ENCODE data around the gene SUN1.
A peak's percentile ranks its signal among the peaks of the same experiment; 100 is the strongest.

The SUN1 gene

DNA sequence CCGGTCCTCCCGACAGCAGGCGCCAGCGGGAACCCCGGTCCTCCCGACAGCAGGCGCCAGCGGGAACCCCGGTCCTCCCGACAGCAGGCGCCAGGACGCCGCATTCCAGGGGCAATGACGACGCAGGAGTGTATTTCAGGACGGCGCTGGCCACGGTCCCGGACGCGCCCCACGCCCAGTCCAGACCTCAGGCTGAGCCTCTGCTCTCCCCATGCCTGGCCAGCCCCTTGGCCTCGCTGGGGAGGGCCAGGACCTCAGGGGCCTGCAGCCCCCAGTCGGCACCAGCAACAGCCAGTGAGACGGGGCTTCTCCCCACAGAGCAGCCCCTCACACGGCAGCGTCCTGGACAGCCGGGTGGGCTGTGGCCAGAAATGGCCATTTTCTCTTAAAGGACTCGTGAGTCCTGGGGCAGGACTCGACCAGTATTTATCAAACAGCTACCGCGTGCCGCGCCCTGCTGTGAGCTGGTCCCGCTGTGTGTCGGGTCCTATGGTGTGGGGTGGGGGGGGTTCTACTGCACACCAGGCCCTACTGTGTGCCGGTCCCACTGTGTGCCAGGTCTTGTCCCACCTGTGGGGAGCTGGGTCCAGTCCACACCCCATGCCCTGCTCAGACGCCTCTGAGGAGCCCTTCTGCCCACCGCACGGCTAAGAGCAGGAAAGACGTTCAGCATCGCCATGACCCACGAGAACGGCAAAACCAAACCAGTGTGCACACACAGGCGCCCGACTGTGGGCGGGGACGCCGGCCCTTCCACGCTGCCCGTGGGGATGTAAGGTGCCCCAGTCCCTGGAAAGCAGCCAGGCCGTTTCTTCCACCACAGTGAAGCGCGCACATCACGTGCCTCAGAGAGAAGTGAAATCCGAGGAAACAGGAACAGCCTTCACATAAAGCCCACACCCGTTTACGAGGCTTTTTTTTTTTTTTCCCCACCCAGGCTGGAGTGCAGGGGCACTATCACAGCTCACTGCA is 77.4 kb downstream of the SUN1 start:
- DNase-seq = peak; percentile 46

DNA sequence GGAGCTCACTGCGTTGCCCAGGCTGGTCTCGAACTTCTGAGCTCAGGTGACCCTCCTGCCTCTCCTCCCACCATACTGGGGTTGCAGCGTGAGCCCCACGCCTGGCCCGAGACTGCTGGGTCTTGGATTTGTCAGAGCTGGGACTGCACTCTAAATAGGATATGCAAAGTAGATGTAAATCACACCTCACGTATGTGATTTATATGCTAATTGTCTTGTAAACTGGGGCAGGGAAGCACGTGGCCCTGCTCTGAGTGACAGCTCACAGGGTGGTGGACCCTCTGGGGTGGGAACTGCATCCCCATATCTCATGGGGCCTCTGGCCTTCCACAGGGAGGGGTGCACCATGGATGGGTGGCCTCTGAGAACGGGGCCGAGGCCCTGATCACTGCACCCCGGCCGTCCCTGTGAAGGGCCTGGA is 78.2 kb downstream of the SUN1 start:
- no peak for DNase-seq

DNA sequence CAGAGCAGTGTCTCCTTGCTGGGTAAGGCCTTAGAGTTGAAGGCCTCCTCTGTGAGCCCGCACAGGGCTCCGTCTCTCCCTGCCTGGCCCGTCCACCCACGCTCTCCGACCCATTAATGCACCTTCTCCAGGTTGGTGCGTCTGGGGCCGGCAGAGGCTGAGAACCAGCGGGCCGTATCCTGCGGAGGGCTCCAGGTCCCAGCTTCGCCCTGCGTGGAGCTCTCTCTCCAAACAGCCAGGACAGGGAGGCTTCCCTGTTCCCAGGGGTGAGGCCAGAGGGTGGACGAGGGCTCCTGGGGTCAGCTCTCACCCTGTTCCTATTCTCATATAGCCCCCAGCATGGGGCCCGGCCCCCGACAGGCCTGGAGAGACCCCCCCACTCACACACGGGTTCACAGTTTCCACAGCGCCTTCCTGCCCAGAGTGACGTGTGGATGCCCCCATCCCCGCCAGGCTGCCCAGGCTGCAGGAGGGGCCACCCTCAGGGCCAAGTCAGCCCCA is 78.7 kb downstream of the SUN1 start:
- no peak for DNase-seq

DNA sequence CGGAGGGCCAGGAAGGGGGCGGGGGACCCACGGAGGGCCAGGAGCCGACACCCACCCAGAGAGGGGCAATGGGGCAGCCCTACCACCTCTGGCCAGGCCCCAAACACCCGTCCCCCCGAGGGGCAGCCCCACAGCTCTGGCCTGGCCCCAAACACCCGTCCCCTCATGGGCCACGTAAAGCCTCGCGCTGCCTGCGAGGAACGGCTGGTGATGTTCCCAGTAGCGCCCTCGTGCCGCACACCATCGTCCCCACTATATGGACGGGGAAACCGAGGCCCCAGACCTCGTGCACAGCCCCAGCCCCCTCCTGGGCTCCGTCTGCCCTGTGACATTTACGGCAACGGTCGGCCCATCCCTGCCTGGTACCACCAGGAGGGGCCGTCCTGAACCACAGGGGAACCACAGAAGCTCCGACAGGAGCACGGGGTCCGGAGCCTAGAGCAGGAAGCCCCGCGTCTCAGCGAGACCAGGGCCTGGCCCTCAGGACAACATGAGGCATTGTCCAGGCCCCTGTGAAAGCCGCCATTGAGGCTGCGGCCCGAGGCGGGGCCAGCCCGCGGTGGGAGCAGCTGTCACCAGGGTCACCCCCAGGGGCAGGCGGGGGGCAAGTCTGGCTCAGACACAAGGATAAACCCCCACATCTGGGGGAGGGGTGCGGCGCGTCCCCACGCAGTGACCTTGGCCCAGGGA is 79.7 kb downstream of the SUN1 start:
- DNase-seq = no peak

DNA sequence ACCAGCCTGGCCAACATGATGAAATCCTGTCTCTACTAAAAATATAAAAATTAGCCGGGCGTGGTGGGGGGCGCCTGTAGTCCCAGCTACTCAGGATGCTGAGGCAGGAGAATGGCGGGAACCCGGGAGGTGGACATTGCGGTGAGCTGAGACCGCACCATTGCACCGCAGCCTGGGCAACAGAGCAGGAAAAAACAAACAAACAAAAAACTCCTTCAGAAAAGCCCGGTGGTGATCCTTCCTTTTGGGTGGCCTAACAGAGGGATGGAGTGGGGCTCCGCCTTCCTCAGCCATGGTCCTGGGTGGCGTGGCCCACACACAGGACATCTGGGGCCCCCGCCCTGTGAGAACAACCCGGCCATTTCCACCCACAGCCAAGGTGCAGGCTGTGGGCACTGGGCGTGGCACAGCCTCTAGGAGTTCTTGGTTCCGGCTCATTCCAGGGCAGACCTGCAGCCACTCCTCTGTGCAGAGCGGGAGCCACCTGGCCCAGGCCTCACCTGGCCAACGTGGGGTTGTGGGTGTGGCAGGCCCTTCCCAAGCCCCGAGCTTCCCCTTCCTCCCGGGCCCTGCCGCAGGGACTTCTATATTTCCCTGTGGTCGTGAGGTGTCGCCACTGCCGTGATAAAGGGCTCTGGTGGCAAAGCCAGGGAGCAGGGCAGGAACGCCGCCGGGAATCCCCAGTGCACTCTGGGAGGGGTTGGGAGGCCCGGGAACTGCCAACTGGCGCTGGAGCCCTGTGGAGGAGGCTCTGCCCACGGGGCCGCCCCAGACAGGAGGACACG is 81.7 kb downstream of the SUN1 start:
- no peak for DNase-seq

DNA sequence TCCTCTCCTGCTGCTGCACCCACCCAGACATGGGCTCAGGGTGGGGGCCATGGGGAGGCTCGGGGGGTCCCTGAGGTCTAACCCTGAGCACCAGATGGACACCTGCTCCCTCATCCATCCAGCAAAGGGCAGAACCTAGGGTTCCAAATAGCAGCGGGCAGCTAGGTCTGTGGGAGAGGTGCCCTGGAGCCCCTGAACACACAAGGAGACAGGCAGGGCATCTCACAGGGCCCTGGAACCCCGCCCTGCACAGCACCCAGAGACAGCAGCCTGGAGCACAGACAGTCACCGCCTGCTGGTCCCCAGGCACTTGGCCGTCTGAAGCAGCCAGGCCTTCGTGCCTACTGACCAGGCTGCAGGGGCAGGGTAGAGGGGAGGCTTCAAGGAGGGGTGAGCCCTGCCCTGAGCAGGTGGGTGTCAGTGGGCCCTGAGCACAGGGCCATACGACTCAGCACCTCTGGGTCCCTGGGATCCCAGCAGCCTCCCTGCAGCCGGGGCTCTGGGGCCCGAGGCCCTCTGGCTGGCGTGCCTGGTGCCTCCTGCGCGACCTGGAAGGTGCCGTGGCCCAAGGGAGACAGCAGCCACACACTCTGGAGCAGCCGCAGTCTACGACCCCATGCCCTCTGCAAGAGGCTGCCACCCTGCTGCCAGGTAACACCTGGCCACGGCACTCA is 82.4 kb downstream of the SUN1 start:
- DNase-seq = no peak

DNA sequence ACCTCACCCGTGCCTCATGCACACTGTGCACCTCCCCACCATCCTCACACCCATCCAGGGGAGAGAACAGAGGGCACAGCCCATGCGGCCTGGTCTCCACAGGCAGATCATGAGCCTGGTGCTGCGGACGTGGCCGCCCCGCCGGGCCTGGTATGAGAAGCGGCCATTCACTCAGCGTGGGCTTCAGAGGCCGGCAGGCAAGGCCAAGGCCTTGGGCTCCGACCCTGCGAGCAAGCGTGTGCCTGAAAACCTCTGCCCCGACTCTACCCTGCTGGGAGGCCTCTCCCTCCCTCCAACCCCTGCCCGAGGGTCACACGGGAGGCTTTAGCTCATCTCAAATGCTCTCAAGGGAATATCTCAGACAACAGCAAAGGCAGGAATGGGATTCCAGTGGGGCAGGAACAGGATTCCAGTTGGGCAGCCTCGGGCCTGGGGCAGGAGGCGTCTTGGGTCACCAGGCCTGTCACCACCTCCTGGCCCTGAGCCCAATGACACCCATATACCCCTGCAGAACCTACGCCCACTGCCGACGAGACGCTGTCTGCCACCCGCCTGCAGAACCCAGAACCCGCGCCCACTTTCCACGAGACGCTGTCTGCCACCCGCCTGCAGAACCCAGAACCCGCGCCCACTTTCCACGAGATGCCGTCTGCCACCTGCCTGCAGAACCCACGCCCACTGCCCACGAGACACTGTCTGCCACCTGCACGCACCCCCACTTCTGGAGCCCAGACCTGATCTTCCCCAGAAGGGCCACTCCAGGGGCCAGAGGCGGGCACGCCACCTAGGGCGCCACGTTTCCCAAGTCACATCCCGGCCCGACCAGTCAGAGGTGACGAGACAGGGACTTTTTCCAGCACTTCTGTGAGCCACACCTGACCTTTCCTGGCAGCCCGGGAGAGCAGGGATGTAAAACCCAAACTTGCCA is 83.3 kb downstream of the SUN1 start:
- DNase-seq = no peak

DNA sequence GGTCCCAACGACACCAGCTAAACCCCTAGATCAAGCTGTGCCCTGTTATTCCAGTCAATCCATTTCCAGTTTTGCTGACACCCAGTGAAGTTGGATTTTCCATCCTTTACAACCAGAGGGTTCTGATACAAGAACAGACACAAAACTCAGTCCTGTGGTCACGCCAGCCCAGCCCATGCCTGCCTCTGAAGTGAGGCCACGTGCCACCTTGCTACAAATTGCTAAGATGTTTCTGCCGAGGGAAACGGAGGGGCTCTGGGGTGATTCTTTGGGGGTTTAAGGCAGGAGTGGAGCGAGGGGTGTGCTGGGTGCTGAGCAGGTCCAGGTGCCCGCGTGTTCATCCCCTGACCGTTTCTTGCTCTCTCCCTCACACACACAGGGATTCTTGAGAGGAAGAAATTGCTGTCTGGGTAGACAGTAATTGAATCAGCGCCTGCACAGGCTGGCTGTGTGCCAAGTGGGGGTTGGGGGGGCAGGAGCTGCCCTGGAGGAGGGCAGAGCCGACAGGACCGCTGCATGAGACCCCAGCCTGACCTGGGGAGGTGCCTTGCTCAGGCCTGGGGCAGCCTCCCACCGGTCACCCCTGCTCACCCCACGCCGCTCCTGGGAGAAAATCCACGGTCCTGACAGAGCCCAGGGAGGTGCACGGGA is 84.1 kb downstream of the SUN1 start:
- DNase-seq = no peak

DNA sequence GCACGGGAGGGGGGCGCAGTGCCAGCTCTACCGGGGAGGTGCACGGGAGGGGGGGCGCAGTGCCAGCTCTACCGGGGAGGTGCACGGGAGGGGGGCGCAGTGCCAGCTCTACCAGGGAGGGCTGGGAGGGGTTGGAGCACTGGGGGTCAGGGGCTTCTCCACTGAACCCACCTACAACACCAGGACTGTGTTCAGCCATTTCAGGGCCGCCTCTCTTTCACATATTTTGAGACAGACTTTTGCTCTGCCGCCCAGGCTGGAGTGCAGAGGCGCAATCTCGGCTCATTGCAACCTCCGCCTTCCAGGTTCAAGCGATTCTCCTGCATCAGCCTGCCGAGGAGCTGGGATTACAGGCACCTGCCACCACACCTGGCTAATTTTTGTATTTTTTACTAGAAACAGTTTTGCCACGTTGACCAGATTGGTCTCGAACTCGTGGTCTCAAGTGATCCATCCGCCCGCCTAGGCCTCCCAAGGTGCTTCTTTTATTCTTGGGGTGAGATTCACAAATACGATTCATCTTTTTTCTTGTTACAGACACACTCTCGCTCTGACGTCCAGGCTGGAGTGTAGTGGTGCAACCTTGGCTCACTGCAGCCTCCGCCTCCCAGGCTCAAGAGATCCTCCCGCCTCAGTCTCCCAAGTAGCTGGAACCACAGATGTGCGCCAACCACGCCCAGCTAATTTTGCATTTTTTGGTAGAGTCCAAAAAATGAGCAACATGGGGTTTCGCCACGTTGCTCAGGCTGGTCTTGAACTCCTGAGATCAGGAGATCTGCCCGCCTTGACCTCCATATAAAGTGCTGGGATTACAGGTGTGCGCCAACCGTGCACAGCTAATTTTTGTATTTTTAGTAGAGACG is 85.2 kb downstream of the SUN1 start:
- no peak for DNase-seq

DNA sequence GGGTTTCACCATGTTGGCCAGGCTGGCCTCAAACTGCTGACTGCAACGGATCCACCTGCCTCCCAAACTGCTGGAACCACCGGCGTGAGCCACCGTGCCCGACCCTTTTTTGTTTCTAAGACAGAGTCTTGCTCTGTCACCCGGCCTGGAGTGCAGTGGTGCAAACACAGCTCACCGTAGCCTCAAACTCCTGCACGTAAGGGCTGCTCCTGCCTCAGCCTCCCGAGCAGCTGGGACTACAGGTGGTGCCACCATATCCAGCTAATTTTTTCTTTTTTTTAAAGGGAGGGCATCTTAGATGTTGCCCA is 85.8 kb downstream of the SUN1 start:
- DNase-seq = no peak

DNA sequence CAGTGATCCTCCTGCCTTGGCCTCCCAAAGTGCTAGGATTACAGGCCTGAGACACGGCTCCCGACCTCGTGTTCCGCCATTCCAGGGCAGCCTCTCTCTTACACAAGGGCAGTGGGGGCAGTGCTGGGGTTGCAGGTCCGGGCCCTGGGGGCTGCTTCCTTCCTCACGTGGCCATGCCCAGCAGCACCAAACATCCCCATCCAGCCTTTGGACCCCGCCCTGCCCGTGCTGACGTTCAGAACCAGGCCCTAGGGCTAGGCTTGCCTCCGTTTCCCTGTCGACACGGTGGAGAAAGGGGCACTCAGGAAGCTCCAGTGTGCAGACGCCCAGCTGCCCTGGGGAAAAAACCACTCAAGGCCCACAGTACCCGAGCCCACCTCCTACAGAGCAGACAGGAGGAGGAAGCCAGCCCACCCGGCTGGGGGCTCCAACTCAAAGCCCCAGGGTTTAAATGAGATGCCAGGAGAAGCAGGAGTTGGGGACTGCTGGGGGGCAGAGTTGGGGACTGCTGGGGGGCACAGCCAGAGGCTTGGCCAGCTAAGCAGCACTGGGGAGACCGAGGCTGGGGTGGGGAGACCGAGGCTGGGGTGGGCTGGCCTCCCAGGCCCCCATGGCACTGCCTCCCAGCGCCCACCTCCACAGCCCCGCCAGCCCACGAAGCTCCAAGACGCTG is 86.3 kb downstream of the SUN1 start:
- DNase-seq = no peak

DNA sequence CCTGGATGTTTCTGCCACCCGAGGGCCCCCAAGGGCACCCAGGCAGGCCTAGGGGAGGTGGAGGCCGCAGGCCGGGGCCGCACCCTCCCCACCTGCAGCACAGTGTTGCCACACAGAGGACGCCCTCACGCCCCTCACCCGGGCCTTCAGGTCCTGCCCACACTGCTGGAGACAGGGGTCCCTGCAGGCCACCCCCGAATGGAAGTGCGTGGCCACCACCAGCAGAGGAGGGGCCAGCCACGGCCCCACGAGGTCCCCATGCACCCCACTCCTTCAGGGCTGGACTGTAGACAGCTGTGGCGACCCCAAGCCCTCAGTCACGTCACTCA is 86.8 kb downstream of the SUN1 start:
- no peak for DNase-seq

DNA sequence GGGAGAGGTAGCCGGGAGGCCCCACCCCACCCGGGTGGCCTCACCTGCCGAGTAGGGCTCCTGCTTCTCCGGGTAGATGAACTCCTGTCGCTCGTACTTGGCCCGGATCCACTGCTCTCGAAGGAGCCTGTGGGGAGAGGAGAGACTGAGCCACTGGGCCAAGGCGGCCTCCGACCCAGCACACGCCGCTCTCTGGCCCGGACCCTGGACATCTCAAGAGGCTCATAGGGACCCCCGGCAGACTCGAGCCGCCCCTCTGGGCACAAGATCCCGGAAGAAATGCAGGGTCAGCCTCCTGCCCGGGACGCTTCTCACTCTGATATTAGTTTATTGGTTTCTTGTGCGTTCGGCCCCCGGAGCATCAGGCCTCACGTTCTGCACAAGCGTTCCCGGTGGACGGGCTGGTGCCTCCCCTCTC is 87.7 kb downstream of the SUN1 start:
- DNase-seq = no peak

DNA sequence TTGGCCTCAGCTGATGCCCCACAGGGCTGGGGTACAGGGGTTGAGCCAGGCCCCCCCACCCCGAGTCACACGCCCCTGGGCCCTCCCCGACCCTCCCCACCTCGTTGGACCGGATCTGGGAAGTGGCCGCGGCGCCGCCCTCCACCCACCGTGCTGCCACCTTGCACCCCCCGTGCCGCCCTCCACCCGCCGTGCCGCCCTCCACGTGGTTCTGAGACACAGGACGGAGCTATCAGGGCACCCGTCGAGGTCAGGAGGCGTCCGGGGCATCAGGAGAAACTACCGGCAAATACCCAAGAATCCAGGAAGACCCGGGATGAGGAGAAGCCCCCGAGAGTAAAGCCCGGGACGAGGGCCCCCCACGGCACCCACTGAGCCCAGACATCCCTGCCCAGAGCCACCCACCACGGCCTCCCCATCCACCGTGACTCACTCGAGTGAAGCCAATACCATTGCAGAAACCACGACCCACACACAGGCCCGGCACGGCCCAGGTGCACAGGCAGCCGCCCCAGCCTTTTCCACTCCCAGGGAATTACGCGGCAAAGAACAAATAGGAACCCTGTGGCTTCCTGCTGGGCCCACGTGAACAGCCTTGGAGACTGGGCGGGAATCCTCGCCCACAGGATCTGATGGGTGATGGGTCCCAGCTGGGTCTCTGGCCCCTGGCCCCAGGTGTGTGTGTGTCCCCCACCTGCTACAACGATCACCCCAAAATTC is 88.2 kb downstream of the SUN1 start:
- no peak for DNase-seq

DNA sequence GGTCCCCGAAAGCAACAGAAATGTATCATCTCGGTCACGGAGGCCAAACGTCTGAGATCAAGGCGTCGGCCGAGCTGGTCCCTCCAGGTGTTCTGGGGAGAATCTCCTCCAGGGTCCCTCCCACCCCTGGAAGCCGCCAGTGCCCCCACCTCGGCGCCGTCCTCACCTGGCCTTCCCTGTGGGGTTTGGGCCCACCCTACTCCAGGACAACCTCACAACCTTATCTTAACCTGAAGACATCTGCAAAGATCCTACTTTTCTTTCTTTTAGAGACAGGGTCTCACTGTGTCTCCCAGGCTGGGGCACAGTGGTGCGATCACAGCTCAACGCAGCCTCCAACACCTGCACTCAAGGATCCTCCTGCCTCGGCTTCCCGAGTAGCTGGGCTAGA is 88.8 kb downstream of the SUN1 start:
- no peak for DNase-seq

DNA sequence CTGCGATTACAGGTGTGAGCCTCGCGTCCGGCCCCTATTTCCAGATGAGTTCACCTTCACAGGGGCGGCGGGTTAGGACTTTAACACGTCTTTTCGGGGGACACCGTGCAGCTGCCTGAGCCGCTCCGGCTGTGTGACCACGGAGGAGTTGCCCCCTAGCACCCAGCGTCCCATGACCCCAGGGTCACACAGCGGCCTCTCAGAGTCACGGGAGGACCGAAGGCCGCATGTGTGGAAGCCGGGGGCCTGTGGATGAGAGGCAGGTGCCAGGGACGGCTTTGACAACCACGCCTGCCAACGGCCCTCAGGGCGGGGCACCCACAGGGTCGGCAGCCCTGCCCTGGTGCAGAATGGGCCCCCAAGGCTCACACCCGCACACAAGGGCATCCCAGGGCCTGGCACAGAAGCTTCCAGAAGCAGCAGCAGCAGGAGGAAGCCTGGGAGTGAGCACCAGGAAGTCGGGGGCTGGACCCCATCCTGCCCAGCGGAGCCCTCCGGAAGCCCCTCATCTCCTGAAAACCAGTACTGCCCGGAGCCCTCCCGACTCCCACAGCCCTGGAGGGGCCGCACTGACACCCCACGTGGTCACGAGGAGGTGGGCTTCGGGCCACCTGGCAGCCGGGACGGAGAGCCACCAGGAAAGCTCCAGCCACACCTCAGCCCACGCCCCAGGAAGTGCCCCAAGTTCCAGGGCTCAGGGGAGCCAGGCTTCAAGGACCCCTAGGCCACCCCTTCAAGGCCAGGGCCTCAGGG is 89.5 kb downstream of the SUN1 start:
- DNase-seq = no peak

DNA sequence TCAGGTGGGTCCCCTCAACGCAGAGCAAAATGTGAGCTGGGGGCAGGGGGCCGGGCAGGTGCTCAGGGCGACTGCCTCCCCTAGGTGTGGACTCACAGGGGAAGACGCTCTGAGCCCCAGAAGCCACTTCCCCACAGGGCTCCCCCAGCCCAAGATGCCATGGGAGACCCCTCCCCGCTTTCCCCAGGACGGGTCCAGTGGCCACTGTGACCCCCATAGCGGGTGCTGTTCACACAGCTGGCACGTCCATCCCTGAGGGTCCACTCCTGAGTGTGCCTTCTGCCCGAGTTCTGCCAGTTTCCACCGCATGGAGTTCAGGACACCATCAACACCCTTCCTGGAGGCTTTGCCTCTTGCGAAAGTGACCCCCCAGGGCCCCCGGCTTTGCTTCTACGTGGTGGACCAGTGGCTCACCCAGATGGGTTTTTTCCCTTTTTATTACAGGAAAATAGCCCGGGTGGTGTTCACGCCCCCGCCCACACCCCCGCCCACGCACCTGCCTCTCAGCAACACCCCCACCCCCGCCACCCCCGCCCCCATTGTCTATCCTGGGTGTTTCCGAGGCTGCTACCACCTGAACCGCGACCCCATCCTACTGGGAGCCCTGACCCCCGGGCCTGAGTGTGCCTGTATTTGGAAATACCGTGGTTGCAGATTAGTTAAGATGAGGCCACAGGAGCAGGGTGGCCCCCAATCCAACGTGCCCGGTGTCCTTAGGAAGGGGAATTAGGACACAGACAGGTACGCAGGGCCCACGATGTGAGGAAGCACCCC is 90.2 kb downstream of the SUN1 start:
- peak; percentile 69 for DNase-seq

Measured in CD4-positive, alpha-beta T cell treated with Interleukin-21 for 1 hour (primary cell).